Lung (tissue), 12 donors: ENCODE data around the gene KRT17. TPM values are rescaled to one million over a fixed set of nuclear protein-coding genes. Genes with fewer than 3 reads are reported as not detected.
"Not testable (repeated sequence)": the region's sequence is repeated elsewhere in the genome, so short reads cannot be mapped to it uniquely, and the experiment has no call there.

Source experiments
- ATAC-seq: fragments of 200-7000 bp; cut with Tn5 transposase; one replicate; pipeline ENCODE4 v1.9.1; 2020; ENCODE audit warnings: moderate number of reproducible peaks; ENCODE audit not compliant: insufficient read depth, low FRiP score
- DNase-seq, 3 donors: peaks; one replicate each; pipeline ENCODE4 v3.0.0-alpha.2; 2013 to 2017
- H3K27ac ChIP-seq, 2 donors: one replicate each; pipeline ENCODE4 v1.5.1; 2013; ENCODE audit warnings: mild to moderate bottlenecking in 2 of 2, moderate library complexity in 2 of 2, control low read depth in 1 of 2, inconsistent platforms in 1 of 2, low read depth in 1 of 2, low read length in 1 of 2
- H3K27me3 ChIP-seq, 3 donors: one replicate each; pipeline ENCODE4 v1.5.1; 2013; ENCODE audit warnings: low read length in 2 of 3; ENCODE audit not compliant: control insufficient read depth in 3 of 3, insufficient read depth in 3 of 3
- H3K36me3 ChIP-seq, 4 donors: one replicate each; pipeline ENCODE4 v1.5.1; 2013; ENCODE audit warnings: low read length in 4 of 4, mild to moderate bottlenecking in 1 of 4, moderate library complexity in 1 of 4; ENCODE audit not compliant: control insufficient read depth in 4 of 4, insufficient read depth in 4 of 4
- H3K4me1 ChIP-seq, 5 donors: one replicate each; pipeline ENCODE4 v1.5.1; 2013; ENCODE audit warnings: low read length in 5 of 5, mild to moderate bottlenecking in 2 of 5, moderate library complexity in 1 of 5; ENCODE audit not compliant: control insufficient read depth in 5 of 5, insufficient read depth in 5 of 5
- H3K4me3 ChIP-seq: one replicate; pipeline ENCODE4 v1.5.1; 2013; ENCODE audit warnings: mild to moderate bottlenecking, control low read depth, moderate library complexity
- H3K9ac ChIP-seq, 2 donors: one replicate each; pipeline ENCODE4 v1.5.1; 2013; ENCODE audit warnings: low read length in 2 of 2, control low read depth in 1 of 2; ENCODE audit not compliant: insufficient read depth in 1 of 2
- H3K9me3 ChIP-seq, 4 donors: one replicate each; pipeline ENCODE4 v1.5.1; 2013; ENCODE audit warnings: low read length in 3 of 4, mild to moderate bottlenecking in 1 of 4, moderate library complexity in 1 of 4; ENCODE audit not compliant: control insufficient read depth in 4 of 4, insufficient read depth in 3 of 4
- WGBS, 2 donors: extraction: QIAGEN DNeasy Blood & Tissue Kit; methylation state at CpG; one replicate each; pipeline ENCODE4 v1.1.7; 2013; 5-methylcytosine and 5-hydroxymethylcytosine counted together
- polyA plus RNA-seq, 2 donors: library from polyadenylated mRNA; stranded (reverse); fragments of 200-250 nt; gene quantifications; one replicate each; pipeline ENCODE4 v1.2.1, GENCODE V29; 2013
- total RNA-seq, 2 donors: library from RNA; depleted of rRNA in 1 of 2; stranded (reverse); fragments of >200 nt in 1 of 2; gene quantifications; one replicate each; pipeline ENCODE4 v1.2.1, GENCODE V29; 2014 to 2021
- TF ChIP-seq, protein P1 (sequence below): IDR thresholded peaks from 2 replicates; pipeline ENCODE4 v1.5.1; 2012; ENCODE audit warnings: mild to moderate bottlenecking; ENCODE audit errors: control extremely low read depth, extremely low read depth
- donor health status: control.
- donor health status: control.
- donor health status: Bipolar disorder and iron deficiency.
- donor health status: healthy.
- donor health status: DM: yes; HTN: yes; CAD: no.

The KRT17 gene
- total and polyA plus RNA-seq, 4 donors = 27.3 to 47.2 (median 42.6) TPM

- ATAC-seq (no peak), DNase-seq (no peak)
- 80 to 94% methylated on average over 3 of the region's 3 CpGs for WGBS, 2 donors
- Histone ChIP-seq H3K36me3 (no peaks in the 10 kb centered on the region), H3K27ac (no peak overlapping the region), H3K9ac (no peak overlapping the region), H3K4me3 (no peak overlapping the region), H3K4me1 (no peaks in the 10 kb centered on the region), H3K9me3 (no peaks in the 10 kb centered on the region), H3K27me3 (no peaks in the 10 kb centered on the region)
- TF ChIP-seq, protein P1, sequence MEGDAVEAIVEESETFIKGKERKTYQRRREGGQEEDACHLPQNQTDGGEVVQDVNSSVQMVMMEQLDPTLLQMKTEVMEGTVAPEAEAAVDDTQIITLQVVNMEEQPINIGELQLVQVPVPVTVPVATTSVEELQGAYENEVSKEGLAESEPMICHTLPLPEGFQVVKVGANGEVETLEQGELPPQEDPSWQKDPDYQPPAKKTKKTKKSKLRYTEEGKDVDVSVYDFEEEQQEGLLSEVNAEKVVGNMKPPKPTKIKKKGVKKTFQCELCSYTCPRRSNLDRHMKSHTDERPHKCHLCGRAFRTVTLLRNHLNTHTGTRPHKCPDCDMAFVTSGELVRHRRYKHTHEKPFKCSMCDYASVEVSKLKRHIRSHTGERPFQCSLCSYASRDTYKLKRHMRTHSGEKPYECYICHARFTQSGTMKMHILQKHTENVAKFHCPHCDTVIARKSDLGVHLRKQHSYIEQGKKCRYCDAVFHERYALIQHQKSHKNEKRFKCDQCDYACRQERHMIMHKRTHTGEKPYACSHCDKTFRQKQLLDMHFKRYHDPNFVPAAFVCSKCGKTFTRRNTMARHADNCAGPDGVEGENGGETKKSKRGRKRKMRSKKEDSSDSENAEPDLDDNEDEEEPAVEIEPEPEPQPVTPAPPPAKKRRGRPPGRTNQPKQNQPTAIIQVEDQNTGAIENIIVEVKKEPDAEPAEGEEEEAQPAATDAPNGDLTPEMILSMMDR = no peak
These were observed 7.2 kb downstream of the KRT17 start for GRCh38 chr17:41617136-41617535.

DNA sequence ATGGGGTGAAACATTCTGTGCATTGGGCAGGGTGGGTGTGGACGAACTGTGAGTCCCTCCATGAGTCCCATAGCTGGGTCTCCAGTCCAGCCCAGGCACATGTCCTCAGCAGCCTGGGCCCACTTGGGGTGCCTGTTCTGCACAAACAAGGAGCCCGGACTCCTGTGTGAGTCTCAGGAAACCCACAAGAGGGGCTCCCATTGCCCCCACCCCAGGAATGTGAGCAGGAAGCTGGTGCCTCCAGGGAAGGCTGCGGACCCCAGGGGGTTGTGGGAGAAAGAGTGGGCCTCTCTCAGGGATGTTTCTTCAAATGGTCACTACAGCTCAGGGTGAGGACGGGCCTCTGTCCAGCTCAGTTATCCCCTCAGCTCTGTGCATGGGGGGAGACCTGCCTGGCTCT, 7.9 kb downstream of the KRT17 start:
- WGBS, 2 donors = 63 to 81% methylated on average over 4 of the region's 4 CpGs
- not testable (repeated sequence) for H3K9ac ChIP-seq, H3K36me3 ChIP-seq, H3K27ac ChIP-seq, H3K9me3 ChIP-seq, ATAC-seq, H3K4me1 ChIP-seq, H3K27me3 ChIP-seq, H3K4me3 ChIP-seq
- DNase-seq = peak in 1 of 3 donors; percentile 37

- H3K27me3 ChIP-seq = peaks cover 0 to 3% (median 0%) of the 10 kb centered on the region in 3 donors
- no peaks in the 10 kb centered on the region for H3K4me1 ChIP-seq
- 33 to 45% methylated on average over 6 to 7 of the region's 7 CpGs for WGBS, 2 donors
- no peak overlapping the region for H3K4me3 ChIP-seq
- DNase-seq (peak in 1 of 3 donors; percentile 45), ATAC-seq (no peak)
- H3K9ac ChIP-seq = no peak overlapping the region
- no peaks in the 10 kb centered on the region for H3K36me3 ChIP-seq
- H3K9me3 ChIP-seq = no peaks in the 10 kb centered on the region
- H3K27ac ChIP-seq = no peak overlapping the region
- TF ChIP-seq, protein P1 = no peak
These were observed 8.9 kb downstream of the KRT17 start for GRCh38 chr17:41615454-41615853.

- not testable (repeated sequence) for H3K9me3 ChIP-seq, ATAC-seq, H3K9ac ChIP-seq, H3K4me1 ChIP-seq, H3K4me3 ChIP-seq, H3K27me3 ChIP-seq, H3K27ac ChIP-seq, H3K36me3 ChIP-seq
- WGBS, 2 donors = 28 to 43% methylated on average over 9 of the region's 9 CpGs
- peak in 1 of 3 donors; percentile 11 for DNase-seq
These were observed 9.6 kb downstream of the KRT17 start for GRCh38 chr17:41614767-41615166.

GRCh38 chr17:41614098-41614497, 10.3 kb downstream of the KRT17 start:
- TF ChIP-seq, protein P1 = no peak
- H3K4me1 ChIP-seq = no peaks in the 10 kb centered on the region

More at GRCh38 chr17:41614098-41614497, 10.3 kb downstream of the KRT17 start:
- ATAC-seq = no peak
- H3K9me3 ChIP-seq = no peaks in the 10 kb centered on the region
- H3K27ac ChIP-seq = no peak overlapping the region
- whole genome bisulfite sequencing, 2 donors = 86 to 87% methylated on average over 5 of the region's 5 CpGs
- no peak overlapping the region for H3K9ac ChIP-seq
- H3K27me3 ChIP-seq = peaks cover 0 to 3% (median 0%) of the 10 kb centered on the region in 3 donors
- no peaks in the 10 kb centered on the region for H3K36me3 ChIP-seq
- no peak for DNase-seq
- H3K4me3 ChIP-seq = no peak overlapping the region
